ENCODE data around the gene NDUFA3.

DNA sequence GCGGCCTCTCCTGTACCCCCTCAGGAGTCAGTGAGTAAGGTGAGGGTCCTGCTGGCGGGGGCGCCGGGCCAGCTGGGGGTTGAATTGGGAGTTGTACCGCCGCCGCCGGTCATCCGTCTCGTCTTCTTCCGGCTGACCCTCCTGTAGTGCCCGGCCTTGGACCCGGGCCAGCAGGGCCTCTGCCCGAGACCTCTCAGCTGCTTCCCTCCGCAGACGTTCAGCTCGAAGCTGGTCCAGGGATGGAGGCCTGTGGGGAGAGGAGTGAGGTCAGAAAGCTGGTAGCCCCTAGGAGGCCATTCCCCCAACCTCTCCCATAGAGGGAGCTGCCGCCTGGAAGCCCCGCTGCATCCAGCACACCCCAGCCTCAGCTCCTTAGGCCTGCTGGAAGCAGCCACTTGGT lies 53.0 kb downstream of the NDUFA3 start:
- no peak for TF ChIP-seq EZH2 (IDR thresholded peaks at IDR 0.05)
- TF ChIP-seq FOXP2 (optimal IDR thresholded peaks at IDR 0.05; ENCODE audit: control extremely low read depth, extremely low read length, insufficient read depth): no peak
- TF ChIP-seq POLR2AphosphoS5 (IDR thresholded peaks at IDR 0.05; ENCODE audit: borderline replicate concordance, low read depth, low read length): no peak
